IMR-90 (cell line): ENCODE results near the gene ARPP21. TPM values are rescaled to one million over a fixed set of nuclear protein-coding genes. Genes with fewer than 3 reads are reported as not detected.

Experiments
- ATAC-seq: fragments of 200-7000 bp; cut with Tn5 transposase; 2 replicates; pipeline ENCODE4 v1.9.1; 2020; ENCODE audit warnings: low read depth, mild to moderate bottlenecking, moderate library complexity
- BruUV-seq: library from RNA; stranded (reverse); fragments of 400-500 nt; replicated peaks from 2 replicates; lab custom pipeline; 2021; lab: Mats Ljungman, UMichigan
- CTCF ChIA-PET: fragments of 300-600 bp; formaldehyde crosslinking; extraction: SDS; loops from one replicate; lab custom pipeline; 2021; ENCODE audit warnings: antibody characterized with exemption; lab: Yijun Ruan, JAX
- POLR2A ChIA-PET: fragments of 300-600 bp; sonication (Branson Sonifier 250); formaldehyde crosslinking; loops from one replicate; lab custom pipeline; 2022; ENCODE audit warnings: antibody characterized with exemption; ENCODE audit not compliant: unreplicated experiment; lab: Charles Lee
- DNase-seq: peaks from one replicate; pipeline ENCODE4 v3.0.0; 2013
- H2AFZ ChIP-seq: replicated peaks from 2 replicates; pipeline ENCODE3; 2013; ENCODE audit warnings: low read length, mild to moderate bottlenecking; ENCODE audit not compliant: poor library complexity
- H2AK5ac ChIP-seq: 2 replicates; pipeline ENCODE4 v1.6.1; 2013; ENCODE audit warnings: low read depth, low read length, inconsistent platforms
- H2AK9ac ChIP-seq: replicated peaks from 2 replicates; pipeline ENCODE3; 2013; ENCODE audit warnings: mild to moderate bottlenecking, low read depth, low read length, moderate library complexity; ENCODE audit not compliant: poor library complexity
- H2BK120ac ChIP-seq: 2 replicates; pipeline ENCODE4 v1.6.1; 2013; ENCODE audit warnings: low read depth, low read length, inconsistent platforms
- H2BK15ac ChIP-seq: 3 replicates; pipeline ENCODE4 v1.6.1; 2013; ENCODE audit warnings: low read depth, low read length, inconsistent platforms
- H2BK20ac ChIP-seq: 2 replicates; pipeline ENCODE4 v1.6.1; 2013; ENCODE audit warnings: low read depth, mild to moderate bottlenecking, inconsistent platforms, low read length, moderate library complexity
- H2BK5ac ChIP-seq: 2 replicates; pipeline ENCODE4 v1.6.1; 2013; ENCODE audit warnings: mild to moderate bottlenecking, low read depth, low read length, inconsistent platforms; ENCODE audit not compliant: poor library complexity, severe bottlenecking
- H3K14ac ChIP-seq: replicated peaks from 2 replicates; pipeline ENCODE4 v1.6.1; 2013; ENCODE audit warnings: low read depth, low read length, inconsistent platforms
- H3K18ac ChIP-seq: 2 replicates; pipeline ENCODE4 v1.6.1; 2013; ENCODE audit warnings: low read depth, low read length, control low read depth
- H3K23ac ChIP-seq: 2 replicates; pipeline ENCODE4 v1.6.1; 2013; ENCODE audit warnings: low read depth, low read length, inconsistent platforms
- H3K27ac ChIP-seq: 2 replicates; pipeline ENCODE4 v1.5.1; 2013; ENCODE audit warnings: mild to moderate bottlenecking, control low read depth, low read length; ENCODE audit not compliant: insufficient read depth
- H3K27me3 ChIP-seq: 2 replicates; pipeline ENCODE4 v1.6.1; 2013; ENCODE audit warnings: low read length; ENCODE audit not compliant: control insufficient read depth, insufficient read depth
- H3K36me3 ChIP-seq: 2 replicates; pipeline ENCODE4 v1.6.1; 2013; ENCODE audit warnings: low read length, mixed read lengths; ENCODE audit not compliant: control insufficient read depth, insufficient read depth
- H3K4ac ChIP-seq: 2 replicates; pipeline ENCODE4 v1.6.1; 2013; ENCODE audit warnings: low read depth, low read length, inconsistent platforms
- H3K4me1 ChIP-seq: 2 replicates; pipeline ENCODE4 v1.6.1; 2013; ENCODE audit warnings: low read length, mixed read lengths; ENCODE audit not compliant: control insufficient read depth, insufficient read depth
- H3K4me2 ChIP-seq: 2 replicates; pipeline ENCODE4 v1.6.1; 2013; ENCODE audit warnings: low read depth, mild to moderate bottlenecking, control low read depth, low read length, moderate library complexity
- H3K4me3 ChIP-seq: 2 replicates; pipeline ENCODE4 v1.5.1; 2013; ENCODE audit warnings: low read depth, mild to moderate bottlenecking, control low read depth, low read length, moderate library complexity; ENCODE audit not compliant: insufficient read depth
- H3K56ac ChIP-seq: 2 replicates; pipeline ENCODE4 v1.6.1; 2013; ENCODE audit warnings: low read length, inconsistent platforms; ENCODE audit not compliant: insufficient read depth; ENCODE audit errors: extremely low read depth
- H3K79me1 ChIP-seq, 2 experiments: 2 replicates each; pipeline ENCODE4 v1.6.1; 2013; ENCODE audit warnings: low read length in 2 of 2, inconsistent platforms in 1 of 2, low read depth in 1 of 2
- H3K9ac ChIP-seq: 2 replicates; pipeline ENCODE4 v1.6.1; 2013; ENCODE audit warnings: low read depth, low read length, control low read depth
- H3K9me1 ChIP-seq: 2 replicates; pipeline ENCODE4 v1.6.1; 2013; ENCODE audit warnings: low read length, inconsistent platforms; ENCODE audit not compliant: insufficient read depth
- H3K9me3 ChIP-seq: 2 replicates; pipeline ENCODE4 v1.6.1; 2013; ENCODE audit warnings: low read length; ENCODE audit not compliant: control insufficient read depth, insufficient read depth
- H4K20me1 ChIP-seq: 2 replicates; pipeline ENCODE4 v1.6.1; 2013; ENCODE audit warnings: low read length, inconsistent platforms; ENCODE audit not compliant: insufficient read depth
- H4K5ac ChIP-seq: 2 replicates; pipeline ENCODE4 v1.6.1; 2013; ENCODE audit warnings: mild to moderate bottlenecking, low read depth, low read length, control low read depth
- H4K8ac ChIP-seq, 2 experiments: 2 replicates each; pipeline ENCODE4 v1.6.1; 2013; ENCODE audit warnings: low read depth in 2 of 2, low read length in 2 of 2, control low read depth in 1 of 2, inconsistent platforms in 1 of 2
- H4K91ac ChIP-seq: 2 replicates; pipeline ENCODE4 v1.6.1; 2013; ENCODE audit warnings: low read depth, low read length, inconsistent platforms; ENCODE audit not compliant: insufficient read depth
- BHLHE40 ChIP-seq: fragments of 150-350 bp; IDR thresholded peaks from 2 replicates; pipeline ENCODE4 v1.6.1; 2016; ENCODE audit warnings: mild to moderate bottlenecking, low read depth, low read length
- CEBPB ChIP-seq: IDR thresholded peaks from 2 replicates; pipeline ENCODE4 v1.6.1; 2012; ENCODE audit warnings: low read depth, low read length, improper control_type of control experiment
- CHD1 ChIP-seq: IDR thresholded peaks from 2 replicates; pipeline ENCODE4 v1.6.1; 2012; ENCODE audit warnings: low read depth, low read length, improper control_type of control experiment
- CTCF ChIP-seq: conservative IDR thresholded peaks from 2 replicates; pipeline ENCODE4 v1.5.1; 2012; ENCODE audit warnings: mild to moderate bottlenecking, low read depth, low read length, improper control_type of control experiment
- ELK1 ChIP-seq: fragments of 150-350 bp; IDR thresholded peaks from 2 replicates; pipeline ENCODE4 v1.6.1; 2016; ENCODE audit warnings: low read depth, mild to moderate bottlenecking, low read length, moderate library complexity, borderline replicate concordance
- FOS ChIP-seq: fragments of 150-350 bp; IDR thresholded peaks from 2 replicates; pipeline ENCODE4 v1.6.1; 2016; ENCODE audit warnings: low read depth, low read length
- MAFK ChIP-seq: IDR thresholded peaks from 2 replicates; pipeline ENCODE4 v1.6.1; 2012; ENCODE audit warnings: low read depth, low read length, improper control_type of control experiment
- MAZ ChIP-seq: IDR thresholded peaks from 2 replicates; pipeline ENCODE4 v1.6.1; 2012; ENCODE audit warnings: low read depth, mild to moderate bottlenecking, low read length, improper control_type of control experiment, moderate library complexity, borderline replicate concordance
- MXI1 ChIP-seq: IDR thresholded peaks from 2 replicates; pipeline ENCODE4 v1.6.1; 2012; ENCODE audit warnings: low read depth, mild to moderate bottlenecking, low read length, moderate library complexity, borderline replicate concordance
- NFE2L2 ChIP-seq: fragments of 150-350 bp; IDR thresholded peaks from 2 replicates; pipeline ENCODE4 v1.6.1; 2016; ENCODE audit warnings: low read depth, mild to moderate bottlenecking, low read length
- POLR2A ChIP-seq: IDR thresholded peaks from 2 replicates; pipeline ENCODE4 v1.6.1; 2012; ENCODE audit warnings: mild to moderate bottlenecking, low read depth, low read length
- RAD21 ChIP-seq: IDR thresholded peaks from 2 replicates; pipeline ENCODE4 v1.6.1; 2012; ENCODE audit warnings: low read length, improper control_type of control experiment
- RCOR1 ChIP-seq: IDR thresholded peaks from 2 replicates; pipeline ENCODE4 v1.6.1; 2012; ENCODE audit warnings: mild to moderate bottlenecking, low read length, improper control_type of control experiment; ENCODE audit not compliant: insufficient replicate concordance
- RFX5 ChIP-seq: IDR thresholded peaks from 2 replicates; pipeline ENCODE4 v1.8.0; 2012; ENCODE audit warnings: low read depth, mild to moderate bottlenecking, low read length, moderate library complexity
- SMC3 ChIP-seq: fragments of 150-350 bp; IDR thresholded peaks from 2 replicates; pipeline ENCODE4 v1.6.1; 2016; ENCODE audit warnings: low read depth, mild to moderate bottlenecking, antibody characterized with exemption, low read length, moderate library complexity
- USF2 ChIP-seq: fragments of 150-350 bp; IDR thresholded peaks from 2 replicates; pipeline ENCODE4 v1.6.1; 2017; ENCODE audit warnings: mild to moderate bottlenecking, antibody characterized with exemption, low read length, low read depth
- WGBS, 2 experiments: methylation state at CpG; one replicate each; pipeline versions ENCODE4 v1.1.5 to v1.1.7; 2013; ENCODE audit warnings: missing lambda C conversion rate in 2 of 2; ENCODE audit not compliant: insufficient read length in 1 of 2; ENCODE audit errors: extremely low coverage in 2 of 2; 5-methylcytosine and 5-hydroxymethylcytosine counted together
- dilution Hi-C: fragments of 300-500 bp; cut with HindIII; formaldehyde crosslinking; loops from one replicate; pipeline ENCODE4 v1.14.3; 2018; ENCODE audit warnings: low sequenced_read_pairs; ENCODE audit not compliant: unreplicated experiment
- in situ Hi-C: fragments of 300-500 bp; cut with MboI; formaldehyde crosslinking; loops from 3 replicates; pipeline ENCODE4 v1.14.3; 2019; ENCODE audit warnings: low sequenced_read_pairs, inconsistent platforms, mixed read lengths
- intact Hi-C: fragments of 100-400 bp; cut with micrococcal nuclease; formaldehyde crosslinking; loops from 2 replicates; pipeline ENCODE4 v1.10.0; 2022
- polyA plus RNA-seq, 3 experiments: library from polyadenylated mRNA; depleted of rRNA; stranded (reverse); fragments of >200 nt; gene quantifications; 2 replicates each; pipeline ENCODE4 v1.2.3, GENCODE V29; 2012; ENCODE audit warnings: low replicate concordance in 1 of 3
- total RNA-seq: library from RNA; depleted of rRNA; stranded (reverse); fragments of >200 nt; gene quantifications from 2 replicates; pipeline ENCODE4 v1.2.3, GENCODE V29; 2012

ARPP21 gene
- total and polyA plus RNA-seq, 2 of the 4 experiments (the other 2 are of a cell fraction): not detected

GRCh38 chr3:35780800-35781199 is 141.5 kb downstream of the ARPP21 start:
- POLR2A ChIA-PET: no interaction called here
- no peak overlapping the region for H4K91ac ChIP-seq
- no peak overlapping the region for H2AFZ ChIP-seq
- H3K9me3 ChIP-seq: peaks cover 4% of the 10 kb centered on the region
- no CpG with 5 or more reads among the region's 3 CpGs for WGBS, 2 experiments
- no peak overlapping the region for H3K4me3 ChIP-seq
- H4K8ac ChIP-seq: no peak overlapping the region
- H4K20me1 ChIP-seq: no peaks in the 10 kb centered on the region
- CTCF ChIA-PET: no interaction called here
- in situ Hi-C loops: no loop called here
- H2BK20ac ChIP-seq: no peak overlapping the region
- BruUV-seq: no TSS peak
- no peak overlapping the region for H3K9ac ChIP-seq
- intact Hi-C loops: no loop called here
- TF ChIP-seq USF2 (no peak), MXI1 (no peak), FOS (no peak), MAFK (no peak), SMC3 (no peak), BHLHE40 (no peak), ELK1 (no peak), CHD1 (no peak), CEBPB (no peak), RCOR1 (no peak), CTCF (no peak), RFX5 (no peak), NFE2L2 (no peak), MAZ (no peak), RAD21 (no peak), POLR2A (no peak)
- no peak overlapping the region for H2AK9ac ChIP-seq
- no peak overlapping the region for H3K56ac ChIP-seq
- no peak overlapping the region for H3K23ac ChIP-seq
- H3K79me1 ChIP-seq: no peaks in the 10 kb centered on the region
- no peak for ATAC-seq
- H2AK5ac ChIP-seq: no peak overlapping the region
- H3K4me2 ChIP-seq: no peak overlapping the region
- H3K4ac ChIP-seq: no peak overlapping the region
- no peak overlapping the region for H2BK120ac ChIP-seq
- no peak overlapping the region for H3K18ac ChIP-seq
- no peaks in the 10 kb centered on the region for H3K36me3 ChIP-seq
- H3K27ac ChIP-seq: no peak overlapping the region
- no peaks in the 10 kb centered on the region for H3K9me1 ChIP-seq
- H2BK15ac ChIP-seq: no peak overlapping the region
- no peaks in the 10 kb centered on the region for H3K27me3 ChIP-seq
- no peak overlapping the region for H4K5ac ChIP-seq
- H2BK5ac ChIP-seq: no peak overlapping the region
- dilution Hi-C loops: no loop called here
- H3K14ac ChIP-seq: no peak overlapping the region
- DNase-seq: no peak
- no peaks in the 10 kb centered on the region for H3K4me1 ChIP-seq
